K562 (cell line): ENCODE results near the gene SPATC1L.

Experiments
- CREB1 ChIP-seq, 2 experiments: sonication (generic) in 1 of 2; formaldehyde crosslinking in 1 of 2; IDR thresholded peaks; 2 replicates each; pipeline versions ENCODE4 v1.6.1 to v1.8.0; 2012 to 2022; ENCODE audit warnings: inconsistent platforms in 1 of 2, mild to moderate bottlenecking in 1 of 2, missing genetic modification reagents in 1 of 2, moderate library complexity in 1 of 2
- HDAC6 ChIP-seq: IDR thresholded peaks from 2 replicates; pipeline ENCODE4 v1.6.1; 2012; ENCODE audit warnings: low read depth, mild to moderate bottlenecking, control low read depth, inconsistent platforms, low read length, moderate library complexity
- KLF6 ChIP-seq: fragments of 250-450 bp; sonication (Bioruptor Pico); IDR thresholded peaks from 2 replicates; pipeline ENCODE4 v1.4.0; 2020; ENCODE audit warnings: mild to moderate bottlenecking, moderate library complexity, borderline replicate concordance
- TBP ChIP-seq: optimal IDR thresholded peaks from 2 replicates; pipeline ENCODE3; 2011; ENCODE audit warnings: low read depth, low read length, improper control_type of control experiment
- TF ChIP-seq, protein P1 (sequence below), 3 experiments: fragments of 200-800 bp in 1 of 3; fragments of 250-450 bp in 1 of 3; fragments of 450-650 bp in 1 of 3; sonication (Bioruptor Pico) in 1 of 3; sonication (Bioruptor generic) in 1 of 3; formaldehyde crosslinking in 1 of 3; IDR thresholded peaks; 2 replicates each; pipeline versions ENCODE4 v1.6.1 to v1.8.0; 2016 to 2022; ENCODE audit warnings: mild to moderate bottlenecking in 2 of 3, missing genetic modification characterization in 2 of 3, missing compliant biosample characterization in 1 of 3, moderate library complexity in 1 of 3
- TF ChIP-seq, protein P2 (sequence below): sonication (generic); formaldehyde crosslinking; IDR thresholded peaks from 2 replicates; pipeline ENCODE4 v1.8.0; 2022; ENCODE audit warnings: missing genetic modification reagents, mild to moderate bottlenecking, borderline replicate concordance

DNA sequence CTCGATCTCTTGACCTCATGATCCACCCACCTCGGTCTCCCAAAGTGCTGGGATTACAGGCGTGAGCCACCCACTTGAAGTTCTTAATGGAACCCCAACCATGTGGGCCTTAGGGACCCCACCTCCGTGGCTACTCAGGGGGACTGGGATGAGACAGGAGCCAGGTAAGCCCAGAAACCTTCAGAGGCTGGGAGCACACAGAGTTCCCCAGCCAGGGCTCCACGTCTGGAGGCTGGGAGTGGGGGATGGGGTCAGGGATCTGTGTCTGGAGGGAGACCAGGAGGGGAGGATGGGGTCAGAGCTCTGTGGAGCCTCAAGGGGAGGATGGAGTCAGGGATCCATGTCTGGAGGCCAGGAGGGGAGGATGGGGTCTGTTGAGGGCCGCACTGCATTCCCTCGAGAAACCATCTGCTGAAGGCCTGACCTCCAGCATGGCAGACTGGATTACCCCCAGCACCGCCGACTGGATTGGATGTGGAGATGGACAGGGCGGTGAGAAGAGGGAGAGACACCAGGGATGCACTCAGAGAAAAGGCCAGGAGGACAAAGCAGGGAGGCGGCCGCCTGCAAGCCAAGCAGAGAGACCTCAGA lies 26.8 kb downstream of the SPATC1L start:
- TF ChIP-seq TBP = no peak
- no peak for TF ChIP-seq CREB1 (IDR thresholded peaks at IDR 0.05)
- no peak for TF ChIP-seq CREB1 (CRISPR knock-in tag; IDR thresholded peaks at IDR 0.05)
- TF ChIP-seq, protein P1, sequence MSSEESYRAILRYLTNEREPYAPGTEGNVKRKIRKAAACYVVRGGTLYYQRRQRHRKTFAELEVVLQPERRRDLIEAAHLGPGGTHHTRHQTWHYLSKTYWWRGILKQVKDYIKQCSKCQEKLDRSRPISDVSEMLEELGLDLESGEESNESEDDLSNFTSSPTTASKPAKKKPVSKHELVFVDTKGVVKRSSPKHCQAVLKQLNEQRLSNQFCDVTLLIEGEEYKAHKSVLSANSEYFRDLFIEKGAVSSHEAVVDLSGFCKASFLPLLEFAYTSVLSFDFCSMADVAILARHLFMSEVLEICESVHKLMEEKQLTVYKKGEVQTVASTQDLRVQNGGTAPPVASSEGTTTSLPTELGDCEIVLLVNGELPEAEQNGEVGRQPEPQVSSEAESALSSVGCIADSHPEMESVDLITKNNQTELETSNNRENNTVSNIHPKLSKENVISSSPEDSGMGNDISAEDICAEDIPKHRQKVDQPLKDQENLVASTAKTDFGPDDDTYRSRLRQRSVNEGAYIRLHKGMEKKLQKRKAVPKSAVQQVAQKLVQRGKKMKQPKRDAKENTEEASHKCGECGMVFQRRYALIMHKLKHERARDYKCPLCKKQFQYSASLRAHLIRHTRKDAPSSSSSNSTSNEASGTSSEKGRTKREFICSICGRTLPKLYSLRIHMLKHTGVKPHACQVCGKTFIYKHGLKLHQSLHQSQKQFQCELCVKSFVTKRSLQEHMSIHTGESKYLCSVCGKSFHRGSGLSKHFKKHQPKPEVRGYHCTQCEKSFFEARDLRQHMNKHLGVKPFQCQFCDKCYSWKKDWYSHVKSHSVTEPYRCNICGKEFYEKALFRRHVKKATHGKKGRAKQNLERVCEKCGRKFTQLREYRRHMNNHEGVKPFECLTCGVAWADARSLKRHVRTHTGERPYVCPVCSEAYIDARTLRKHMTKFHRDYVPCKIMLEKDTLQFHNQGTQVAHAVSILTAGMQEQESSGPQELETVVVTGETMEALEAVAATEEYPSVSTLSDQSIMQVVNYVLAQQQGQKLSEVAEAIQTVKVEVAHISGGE (CRISPR knock-in tag; IDR thresholded peaks at IDR 0.05) = no peak
- TF ChIP-seq, protein P2, sequence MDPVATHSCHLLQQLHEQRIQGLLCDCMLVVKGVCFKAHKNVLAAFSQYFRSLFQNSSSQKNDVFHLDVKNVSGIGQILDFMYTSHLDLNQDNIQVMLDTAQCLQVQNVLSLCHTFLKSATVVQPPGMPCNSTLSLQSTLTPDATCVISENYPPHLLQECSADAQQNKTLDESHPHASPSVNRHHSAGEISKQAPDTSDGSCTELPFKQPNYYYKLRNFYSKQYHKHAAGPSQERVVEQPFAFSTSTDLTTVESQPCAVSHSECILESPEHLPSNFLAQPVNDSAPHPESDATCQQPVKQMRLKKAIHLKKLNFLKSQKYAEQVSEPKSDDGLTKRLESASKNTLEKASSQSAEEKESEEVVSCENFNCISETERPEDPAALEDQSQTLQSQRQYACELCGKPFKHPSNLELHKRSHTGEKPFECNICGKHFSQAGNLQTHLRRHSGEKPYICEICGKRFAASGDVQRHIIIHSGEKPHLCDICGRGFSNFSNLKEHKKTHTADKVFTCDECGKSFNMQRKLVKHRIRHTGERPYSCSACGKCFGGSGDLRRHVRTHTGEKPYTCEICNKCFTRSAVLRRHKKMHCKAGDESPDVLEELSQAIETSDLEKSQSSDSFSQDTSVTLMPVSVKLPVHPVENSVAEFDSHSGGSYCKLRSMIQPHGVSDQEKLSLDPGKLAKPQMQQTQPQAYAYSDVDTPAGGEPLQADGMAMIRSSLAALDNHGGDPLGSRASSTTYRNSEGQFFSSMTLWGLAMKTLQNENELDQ (CRISPR knock-in tag) = no peak
- TF ChIP-seq HDAC6 = no peak
- no peak for TF ChIP-seq KLF6 (CRISPR knock-in tag)
